Measurements from ENCODE around the gene BAZ1B. TPM values are rescaled to one million over a fixed set of nuclear protein-coding genes. Genes with fewer than 3 reads are reported as not detected.
"Not testable (repeated sequence)": the region's sequence is repeated elsewhere in the genome, so short reads cannot be mapped to it uniquely, and the experiment has no call there.

Gene BAZ1B
- total RNA-seq, 1 donor from 2014 or later, result 47.2 TPM

- H3K4me3 ChIP-seq (ENCODE audit: low read depth, low read length), result no peak overlapping the region
- DNase-seq (ENCODE audit: low read depth), result no peak
- TF ChIP-seq, protein P1, sequence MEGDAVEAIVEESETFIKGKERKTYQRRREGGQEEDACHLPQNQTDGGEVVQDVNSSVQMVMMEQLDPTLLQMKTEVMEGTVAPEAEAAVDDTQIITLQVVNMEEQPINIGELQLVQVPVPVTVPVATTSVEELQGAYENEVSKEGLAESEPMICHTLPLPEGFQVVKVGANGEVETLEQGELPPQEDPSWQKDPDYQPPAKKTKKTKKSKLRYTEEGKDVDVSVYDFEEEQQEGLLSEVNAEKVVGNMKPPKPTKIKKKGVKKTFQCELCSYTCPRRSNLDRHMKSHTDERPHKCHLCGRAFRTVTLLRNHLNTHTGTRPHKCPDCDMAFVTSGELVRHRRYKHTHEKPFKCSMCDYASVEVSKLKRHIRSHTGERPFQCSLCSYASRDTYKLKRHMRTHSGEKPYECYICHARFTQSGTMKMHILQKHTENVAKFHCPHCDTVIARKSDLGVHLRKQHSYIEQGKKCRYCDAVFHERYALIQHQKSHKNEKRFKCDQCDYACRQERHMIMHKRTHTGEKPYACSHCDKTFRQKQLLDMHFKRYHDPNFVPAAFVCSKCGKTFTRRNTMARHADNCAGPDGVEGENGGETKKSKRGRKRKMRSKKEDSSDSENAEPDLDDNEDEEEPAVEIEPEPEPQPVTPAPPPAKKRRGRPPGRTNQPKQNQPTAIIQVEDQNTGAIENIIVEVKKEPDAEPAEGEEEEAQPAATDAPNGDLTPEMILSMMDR (conservative IDR thresholded peaks at IDR 0.05; ENCODE audit: low read depth, low read length), result no peak
Measured at GRCh38 chr7:73418113-73418703, 103.9 kb downstream of the BAZ1B start.

- DNase-seq (ENCODE audit: low read depth); H3K4me3 ChIP-seq (ENCODE audit: low read depth, low read length): not testable (repeated sequence)
Measured at GRCh38 chr7:73410541-73411131, 111.5 kb downstream of the BAZ1B start.

DNA sequence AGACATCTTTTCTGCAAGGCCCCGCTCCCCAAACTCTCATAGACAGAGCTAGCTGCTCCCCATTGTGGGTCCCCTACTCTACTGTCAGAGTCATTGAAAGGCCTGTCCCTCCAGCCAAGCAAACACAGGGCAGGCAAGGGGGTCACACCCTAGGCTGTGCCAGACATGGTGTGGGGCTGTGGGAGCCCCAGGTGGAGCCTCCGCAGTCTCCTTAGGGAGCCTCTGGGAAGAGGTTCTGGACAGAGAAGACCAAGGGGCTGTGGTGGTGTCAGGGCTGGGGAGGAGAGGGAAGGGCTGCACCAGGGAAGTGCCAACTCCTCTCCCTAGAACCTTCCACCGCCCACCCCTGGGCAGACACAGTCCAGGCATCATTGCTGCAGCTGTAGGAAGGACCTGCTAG is 117.2 kb downstream of the BAZ1B start:
- not testable (repeated sequence) for H3K4me3 ChIP-seq (ENCODE audit: low read depth, low read length); DNase-seq (ENCODE audit: low read depth)

DNA sequence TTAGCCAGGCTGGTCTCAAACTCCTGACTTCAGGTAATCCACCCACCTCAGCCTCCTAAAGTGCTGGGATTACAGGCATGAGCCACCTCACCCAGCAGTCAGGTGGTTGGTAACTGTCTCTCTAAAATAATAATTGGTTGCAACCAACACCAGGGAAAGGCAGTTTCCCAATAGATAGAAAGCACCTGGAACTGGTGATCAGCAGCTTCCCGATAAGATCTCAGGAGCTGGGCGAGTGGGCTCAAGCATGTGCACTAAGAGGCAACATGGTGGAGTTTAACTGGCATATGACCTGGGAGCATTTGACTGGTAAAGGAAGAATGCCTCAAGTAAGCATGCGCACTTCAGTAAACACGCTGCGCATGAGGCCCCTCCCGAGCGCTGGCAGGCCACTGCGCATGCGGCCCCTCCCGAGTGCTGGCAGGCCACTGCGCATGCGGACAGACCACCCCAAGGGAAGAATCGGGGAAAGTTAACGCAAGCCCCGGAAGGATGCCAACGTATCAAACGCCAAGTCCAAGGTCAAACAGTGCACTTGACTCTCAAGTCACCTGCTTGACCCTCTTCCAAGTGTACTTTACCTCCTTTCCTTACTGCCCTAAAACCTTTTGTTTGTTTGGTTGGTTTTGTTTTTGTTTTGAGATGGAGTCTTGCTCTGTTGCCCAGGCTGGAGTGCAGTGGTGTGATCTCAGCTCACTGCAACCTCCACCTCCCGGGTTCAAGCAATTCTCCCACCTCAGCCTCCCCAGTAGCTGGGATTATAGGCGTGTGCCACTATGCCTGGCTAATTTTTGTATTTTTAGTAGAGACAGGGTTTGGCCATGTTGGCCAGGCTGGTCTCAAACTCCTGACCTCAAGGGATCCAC is 122.7 kb downstream of the BAZ1B start:
- not testable (repeated sequence) for DNase-seq (ENCODE audit: low read depth)
- peak overlapping the region; percentile 29 for H3K4me3 ChIP-seq (ENCODE audit: low read depth, low read length)

DNA sequence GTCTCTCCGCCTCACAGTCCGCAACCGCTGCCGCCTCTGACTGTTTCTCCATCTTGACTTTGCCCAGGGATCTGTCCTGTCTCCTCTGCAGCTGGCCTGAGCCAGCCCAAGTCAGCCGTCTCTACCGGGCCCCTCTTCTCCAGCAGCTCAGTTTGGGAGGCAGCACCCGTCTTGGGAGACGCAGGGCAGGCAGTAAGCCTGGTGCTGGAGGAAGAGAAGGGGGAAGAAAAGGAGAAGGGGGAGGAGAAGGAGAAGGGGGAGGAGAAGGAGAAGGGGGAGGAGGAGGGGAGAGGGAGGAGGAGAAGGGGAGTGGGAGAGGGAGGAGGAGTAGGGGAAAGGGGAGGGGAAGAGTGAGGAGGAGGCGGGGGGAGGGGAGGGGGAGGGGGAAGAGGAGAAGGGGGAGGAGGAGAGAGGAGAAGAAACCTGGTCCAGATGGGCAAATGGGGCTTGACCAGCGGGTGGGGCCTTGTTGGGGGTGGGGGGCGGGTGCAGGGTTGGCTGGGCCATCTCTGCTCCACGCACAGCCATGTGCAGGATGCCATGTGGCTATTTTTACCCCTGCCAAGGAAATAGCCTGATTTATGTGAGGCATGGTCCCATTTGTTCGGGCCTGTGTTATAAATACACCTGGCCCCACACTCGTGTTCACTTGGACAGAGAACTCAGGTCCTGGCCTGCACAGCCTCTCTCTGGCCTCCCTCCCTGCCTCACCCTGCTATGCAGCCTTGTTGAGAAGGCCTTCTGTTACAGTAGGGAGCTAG is 124.4 kb downstream of the BAZ1B start:
- TF ChIP-seq, protein P1 (conservative IDR thresholded peaks at IDR 0.05; ENCODE audit: low read depth, low read length), result no peak
- no peak for DNase-seq (ENCODE audit: low read depth)
- H3K4me3 ChIP-seq (ENCODE audit: low read depth, low read length), result no peak overlapping the region

DNA sequence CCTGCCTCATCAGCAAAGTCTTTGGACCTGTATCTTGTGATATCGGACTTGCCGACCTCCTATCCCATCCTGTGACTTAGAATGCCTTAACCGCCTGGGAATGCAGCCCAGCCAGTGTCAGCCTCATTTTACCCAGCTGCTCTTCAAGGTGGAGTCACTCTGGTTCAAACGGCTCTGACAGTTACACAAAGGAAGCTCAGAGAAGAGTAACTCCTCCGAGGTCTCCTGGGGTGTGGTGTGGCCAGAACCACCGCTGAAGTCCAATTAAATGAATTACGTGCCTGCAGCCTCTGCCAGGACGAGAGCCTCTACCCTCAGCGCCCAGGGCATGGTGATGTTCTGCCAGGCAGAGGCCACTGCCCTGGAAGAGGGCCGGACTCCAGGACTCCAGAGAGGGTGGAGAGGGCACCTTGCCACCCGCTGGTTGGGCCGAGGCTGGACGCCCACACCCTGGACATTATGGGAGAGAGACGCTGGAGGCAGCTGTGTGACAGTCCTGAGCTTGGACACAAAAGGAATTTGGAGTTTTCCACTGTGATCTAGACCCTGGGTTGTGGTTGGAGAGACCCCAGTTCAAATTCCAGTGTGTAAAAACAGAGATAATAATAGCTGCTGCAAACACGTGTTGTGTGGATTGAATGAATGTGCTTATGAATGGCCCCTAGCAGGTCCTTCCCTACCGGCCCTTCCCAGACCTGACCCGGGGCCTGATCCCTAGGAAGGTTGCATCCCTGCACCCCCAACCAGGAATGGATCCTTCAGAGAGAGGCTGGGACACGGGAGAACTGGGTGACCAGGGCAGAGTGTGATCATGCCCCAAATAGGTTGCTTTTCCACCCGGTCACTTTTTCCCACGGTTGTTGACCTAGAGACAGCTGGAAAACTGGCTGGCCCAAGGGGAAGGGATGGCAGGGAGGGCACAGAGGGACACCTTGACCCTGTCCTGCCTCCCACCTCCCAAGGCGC is 126.3 kb downstream of the BAZ1B start:
- TF ChIP-seq, protein P1 (conservative IDR thresholded peaks at IDR 0.05; ENCODE audit: low read depth, low read length), result no peak
- no peak overlapping the region for H3K4me3 ChIP-seq (ENCODE audit: low read depth, low read length)
- no peak for DNase-seq (ENCODE audit: low read depth)

DNA sequence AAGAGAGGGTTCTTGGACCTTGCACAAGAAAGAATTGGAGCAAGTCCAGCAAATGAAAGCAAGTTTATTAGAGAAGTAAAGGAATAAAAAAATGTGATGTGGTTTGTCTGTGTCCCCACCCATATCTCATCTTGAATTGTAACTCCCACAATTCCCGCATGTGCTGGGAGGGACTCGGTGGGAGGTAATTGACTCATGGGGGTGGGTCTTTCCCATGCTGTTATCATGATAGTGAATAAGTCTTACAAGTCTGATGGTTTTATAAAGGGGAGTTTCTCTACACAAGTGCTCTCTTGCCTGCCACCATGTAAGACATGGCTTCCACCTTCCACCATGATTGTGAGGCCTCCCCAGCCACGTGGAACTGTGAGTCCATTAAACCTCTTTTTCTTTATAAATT is 127.7 kb downstream of the BAZ1B start:
- no peak for DNase-seq (ENCODE audit: low read depth)
- TF ChIP-seq, protein P1 (conservative IDR thresholded peaks at IDR 0.05; ENCODE audit: low read depth, low read length), result no peak
- H3K4me3 ChIP-seq (ENCODE audit: low read depth, low read length), result no peak overlapping the region

All from epithelial cell of proximal tubule (primary cell).